Panc1 (cell line): ENCODE results near the gene NR1H3. TPM values are rescaled to one million over a fixed set of nuclear protein-coding genes. Genes with fewer than 3 reads are reported as not detected.

ENCODE experiments used
- ATAC-seq: fragments of 200-7000 bp; cut with Tn5 transposase; 2 replicates; pipeline ENCODE4 v1.9.1; 2020; ENCODE audit warnings: mild to moderate bottlenecking, moderate library complexity
- BruUV-seq: library from RNA; stranded (reverse); fragments of 400-500 nt; replicated peaks from 2 replicates; lab custom pipeline; 2021; lab: Mats Ljungman, UMichigan
- CTCF ChIA-PET: fragments of 300-600 bp; sonication (Branson Sonifier 250); formaldehyde crosslinking; loops from one replicate; lab custom pipeline; 2022; ENCODE audit warnings: antibody characterized with exemption; lab: Charles Lee
- POLR2A ChIA-PET: fragments of 300-600 bp; sonication (Branson Sonifier 250); formaldehyde crosslinking; loops from one replicate; lab custom pipeline; 2022; ENCODE audit warnings: antibody characterized with exemption; lab: Charles Lee
- DNase-seq: peaks from one replicate; pipeline ENCODE4 v3.0.0-alpha.2; 2010; ENCODE audit warnings: low read depth, low spot score
- H3K27ac ChIP-seq: 2 replicates; pipeline ENCODE4 v1.5.1; 2011; ENCODE audit warnings: mild to moderate bottlenecking, low read length, inconsistent platforms
- H3K27me3 ChIP-seq: fragments of 200-500 bp; sonication (Bioruptor generic); 2 replicates; pipeline ENCODE4 v1.6.0; 2014; ENCODE audit warnings: low read length, inconsistent platforms; ENCODE audit not compliant: control insufficient read depth, insufficient read depth
- H3K36me3 ChIP-seq: fragments of 200-500 bp; sonication (Bioruptor generic); 2 replicates; pipeline ENCODE4 v1.5.1; 2014; ENCODE audit warnings: inconsistent platforms, mild to moderate bottlenecking, low read length, moderate library complexity; ENCODE audit not compliant: control insufficient read depth, insufficient read depth
- H3K4me1 ChIP-seq: 2 replicates; pipeline ENCODE4 v1.5.1; 2011; ENCODE audit warnings: inconsistent platforms, mild to moderate bottlenecking, low read length, moderate library complexity; ENCODE audit not compliant: control insufficient read depth, insufficient read depth
- H3K4me3 ChIP-seq, 2 experiments: 2 replicates each; pipeline ENCODE4 v1.5.1; 2011 to 2012; ENCODE audit warnings: low read depth in 2 of 2, low read length in 2 of 2, mild to moderate bottlenecking in 2 of 2, inconsistent platforms in 1 of 2, moderate library complexity in 1 of 2
- H3K9me3 ChIP-seq: fragments of 200-500 bp; sonication (Bioruptor generic); 2 replicates; pipeline ENCODE4 v1.5.1; 2014; ENCODE audit warnings: low read depth, mild to moderate bottlenecking, inconsistent platforms, low read length, moderate library complexity; ENCODE audit not compliant: control insufficient read depth, insufficient read depth
- POLR2AphosphoS5 ChIP-seq: IDR thresholded peaks from 2 replicates; pipeline ENCODE4 v1.6.1; 2012; ENCODE audit warnings: mild to moderate bottlenecking, low read depth, low read length, moderate library complexity
- SIN3A ChIP-seq: IDR thresholded peaks from 2 replicates; pipeline ENCODE4 v1.6.1; 2012; ENCODE audit warnings: low read depth, mild to moderate bottlenecking, low read length, moderate library complexity, borderline replicate concordance; ENCODE audit not compliant: insufficient read depth
- TCF7L2 ChIP-seq: IDR thresholded peaks from 2 replicates; pipeline ENCODE4 v1.6.1; 2011; ENCODE audit warnings: mild to moderate bottlenecking, low read depth, low read length, inconsistent platforms
- in situ Hi-C: cut with HindIII; loops from 2 replicates; pipeline ENCODE4 v1.10.0; 2016; ENCODE audit warnings: low sequenced_read_pairs, low pct_unique_long_range_greater_than_20kb
- intact Hi-C: fragments of 100-400 bp; cut with micrococcal nuclease; formaldehyde crosslinking; loops from one replicate; pipeline ENCODE4 v1.10.0; 2022; ENCODE audit not compliant: unreplicated experiment
- total RNA-seq: library from RNA; stranded (reverse); gene quantifications from one replicate; pipeline ENCODE4 v1.2.1, GENCODE V29; 2021; ENCODE audit not compliant: unreplicated experiment
- TF ChIP-seq, protein P1 (sequence below), 2 experiments: IDR thresholded peaks; 2 replicates each; pipeline ENCODE4 v1.6.1; 2011 to 2012; ENCODE audit warnings: low read depth in 2 of 2, control low read depth in 1 of 2, low read length in 1 of 2, mild to moderate bottlenecking in 1 of 2, moderate library complexity in 1 of 2; ENCODE audit not compliant: insufficient read depth in 1 of 2
- TF ChIP-seq, protein P2 (sequence below): fragments of 450-650 bp; IDR thresholded peaks from 2 replicates; pipeline ENCODE4 v1.5.1; 2017; ENCODE audit warnings: mild to moderate bottlenecking

Gene NR1H3
- total RNA-seq, 1 experiment from 2014 or later, result 17.2 TPM

DNA sequence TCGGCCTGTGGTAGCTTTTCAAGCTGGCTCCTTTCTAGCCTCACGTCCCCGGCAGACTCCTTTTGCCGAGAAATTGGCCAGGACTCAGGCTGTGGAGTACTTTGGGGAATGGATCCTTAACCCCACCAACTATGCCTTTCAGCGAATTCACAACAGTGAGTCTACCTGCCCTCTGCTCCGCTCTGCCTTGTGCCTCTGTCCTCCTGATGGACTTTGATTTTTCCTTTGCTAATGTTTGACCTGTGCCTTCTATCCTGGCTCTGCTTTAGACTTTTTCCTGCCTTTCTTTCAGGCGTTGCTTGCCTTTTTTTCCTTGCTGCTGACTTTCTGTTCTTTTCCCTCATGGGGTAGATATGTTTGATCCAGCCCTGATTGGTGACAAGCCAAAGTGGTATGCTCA is 24.7 kb downstream of the NR1H3 start:
- no peaks in the 10 kb centered on the region for H3K4me1 ChIP-seq
- no peak for ATAC-seq
- no peak overlapping the region for H3K4me3 ChIP-seq
- ChIA-PET POLR2A (no interaction called here), CTCF (no interaction called here)
- TF ChIP-seq POLR2AphosphoS5, result no peak
- TF ChIP-seq SIN3A, result no peak
- TF ChIP-seq, protein P1, sequence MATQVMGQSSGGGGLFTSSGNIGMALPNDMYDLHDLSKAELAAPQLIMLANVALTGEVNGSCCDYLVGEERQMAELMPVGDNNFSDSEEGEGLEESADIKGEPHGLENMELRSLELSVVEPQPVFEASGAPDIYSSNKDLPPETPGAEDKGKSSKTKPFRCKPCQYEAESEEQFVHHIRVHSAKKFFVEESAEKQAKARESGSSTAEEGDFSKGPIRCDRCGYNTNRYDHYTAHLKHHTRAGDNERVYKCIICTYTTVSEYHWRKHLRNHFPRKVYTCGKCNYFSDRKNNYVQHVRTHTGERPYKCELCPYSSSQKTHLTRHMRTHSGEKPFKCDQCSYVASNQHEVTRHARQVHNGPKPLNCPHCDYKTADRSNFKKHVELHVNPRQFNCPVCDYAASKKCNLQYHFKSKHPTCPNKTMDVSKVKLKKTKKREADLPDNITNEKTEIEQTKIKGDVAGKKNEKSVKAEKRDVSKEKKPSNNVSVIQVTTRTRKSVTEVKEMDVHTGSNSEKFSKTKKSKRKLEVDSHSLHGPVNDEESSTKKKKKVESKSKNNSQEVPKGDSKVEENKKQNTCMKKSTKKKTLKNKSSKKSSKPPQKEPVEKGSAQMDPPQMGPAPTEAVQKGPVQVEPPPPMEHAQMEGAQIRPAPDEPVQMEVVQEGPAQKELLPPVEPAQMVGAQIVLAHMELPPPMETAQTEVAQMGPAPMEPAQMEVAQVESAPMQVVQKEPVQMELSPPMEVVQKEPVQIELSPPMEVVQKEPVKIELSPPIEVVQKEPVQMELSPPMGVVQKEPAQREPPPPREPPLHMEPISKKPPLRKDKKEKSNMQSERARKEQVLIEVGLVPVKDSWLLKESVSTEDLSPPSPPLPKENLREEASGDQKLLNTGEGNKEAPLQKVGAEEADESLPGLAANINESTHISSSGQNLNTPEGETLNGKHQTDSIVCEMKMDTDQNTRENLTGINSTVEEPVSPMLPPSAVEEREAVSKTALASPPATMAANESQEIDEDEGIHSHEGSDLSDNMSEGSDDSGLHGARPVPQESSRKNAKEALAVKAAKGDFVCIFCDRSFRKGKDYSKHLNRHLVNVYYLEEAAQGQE (IDR thresholded peaks at IDR 0.05; ENCODE audit: insufficient read depth in 1 of 2, low read depth in 2 of 2, low read length in 1 of 2), result no peak
- TF ChIP-seq TCF7L2, result no peak
- TF ChIP-seq, protein P2, sequence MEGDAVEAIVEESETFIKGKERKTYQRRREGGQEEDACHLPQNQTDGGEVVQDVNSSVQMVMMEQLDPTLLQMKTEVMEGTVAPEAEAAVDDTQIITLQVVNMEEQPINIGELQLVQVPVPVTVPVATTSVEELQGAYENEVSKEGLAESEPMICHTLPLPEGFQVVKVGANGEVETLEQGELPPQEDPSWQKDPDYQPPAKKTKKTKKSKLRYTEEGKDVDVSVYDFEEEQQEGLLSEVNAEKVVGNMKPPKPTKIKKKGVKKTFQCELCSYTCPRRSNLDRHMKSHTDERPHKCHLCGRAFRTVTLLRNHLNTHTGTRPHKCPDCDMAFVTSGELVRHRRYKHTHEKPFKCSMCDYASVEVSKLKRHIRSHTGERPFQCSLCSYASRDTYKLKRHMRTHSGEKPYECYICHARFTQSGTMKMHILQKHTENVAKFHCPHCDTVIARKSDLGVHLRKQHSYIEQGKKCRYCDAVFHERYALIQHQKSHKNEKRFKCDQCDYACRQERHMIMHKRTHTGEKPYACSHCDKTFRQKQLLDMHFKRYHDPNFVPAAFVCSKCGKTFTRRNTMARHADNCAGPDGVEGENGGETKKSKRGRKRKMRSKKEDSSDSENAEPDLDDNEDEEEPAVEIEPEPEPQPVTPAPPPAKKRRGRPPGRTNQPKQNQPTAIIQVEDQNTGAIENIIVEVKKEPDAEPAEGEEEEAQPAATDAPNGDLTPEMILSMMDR, result no peak
- H3K9me3 ChIP-seq, result no peaks in the 10 kb centered on the region
- H3K27me3 ChIP-seq, result no peaks in the 10 kb centered on the region
- in situ Hi-C loops, result no loop called here
- intact Hi-C loops, result no loop called here
- H3K36me3 ChIP-seq, result peaks cover 28% of the 10 kb centered on the region
- H3K27ac ChIP-seq, result no peak overlapping the region
- no peak for DNase-seq
- BruUV-seq, result no TSS peak

DNA sequence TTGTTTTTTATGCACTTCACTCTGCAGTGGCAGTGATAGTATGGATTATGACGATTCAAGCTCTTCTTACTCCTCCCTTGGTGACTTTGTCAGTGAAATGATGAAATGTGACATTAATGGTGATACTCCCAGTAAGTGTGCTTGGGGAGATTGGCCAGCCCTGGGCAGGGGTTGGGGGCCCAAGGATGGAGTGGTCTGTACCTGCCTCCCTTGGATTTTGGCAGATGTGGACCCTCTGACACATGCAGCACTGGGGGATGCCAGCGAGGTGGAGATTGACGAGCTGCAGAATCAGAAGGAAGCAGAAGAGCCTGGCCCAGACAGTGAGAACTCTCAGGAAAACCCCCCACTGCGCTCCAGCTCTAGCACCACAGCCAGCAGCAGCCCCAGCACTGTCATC is 26.4 kb downstream of the NR1H3 start:
- DNase-seq (no peak), ATAC-seq (no peak)
- intact Hi-C loops, result no loop called here
- CTCF ChIA-PET, result no interaction called here
- TF ChIP-seq, protein P1 (IDR thresholded peaks at IDR 0.05; ENCODE audit: insufficient read depth in 1 of 2, low read depth in 2 of 2, low read length in 1 of 2), result no peak
- TF ChIP-seq POLR2AphosphoS5 (no peak), TCF7L2 (no peak), SIN3A (no peak)
- TF ChIP-seq, protein P2, result no peak
- Histone ChIP-seq H3K9me3 (no peaks in the 10 kb centered on the region), H3K36me3 (peaks cover 24% of the 10 kb centered on the region), H3K4me3 (no peak overlapping the region), H3K4me1 (no peaks in the 10 kb centered on the region), H3K27me3 (no peaks in the 10 kb centered on the region), H3K27ac (no peak overlapping the region)
- POLR2A ChIA-PET, result no interaction called here
- in situ Hi-C loops, result no loop called here
- BruUV-seq, result TSS peak; percentile 44
